ENCODE data around the gene SLC25A23. TPM values are rescaled to one million over a fixed set of nuclear protein-coding genes. Genes with fewer than 3 reads are reported as not detected.

The SLC25A23 gene
- total RNA-seq, 1 experiment from 2014 or later = 67.6 TPM

DNA sequence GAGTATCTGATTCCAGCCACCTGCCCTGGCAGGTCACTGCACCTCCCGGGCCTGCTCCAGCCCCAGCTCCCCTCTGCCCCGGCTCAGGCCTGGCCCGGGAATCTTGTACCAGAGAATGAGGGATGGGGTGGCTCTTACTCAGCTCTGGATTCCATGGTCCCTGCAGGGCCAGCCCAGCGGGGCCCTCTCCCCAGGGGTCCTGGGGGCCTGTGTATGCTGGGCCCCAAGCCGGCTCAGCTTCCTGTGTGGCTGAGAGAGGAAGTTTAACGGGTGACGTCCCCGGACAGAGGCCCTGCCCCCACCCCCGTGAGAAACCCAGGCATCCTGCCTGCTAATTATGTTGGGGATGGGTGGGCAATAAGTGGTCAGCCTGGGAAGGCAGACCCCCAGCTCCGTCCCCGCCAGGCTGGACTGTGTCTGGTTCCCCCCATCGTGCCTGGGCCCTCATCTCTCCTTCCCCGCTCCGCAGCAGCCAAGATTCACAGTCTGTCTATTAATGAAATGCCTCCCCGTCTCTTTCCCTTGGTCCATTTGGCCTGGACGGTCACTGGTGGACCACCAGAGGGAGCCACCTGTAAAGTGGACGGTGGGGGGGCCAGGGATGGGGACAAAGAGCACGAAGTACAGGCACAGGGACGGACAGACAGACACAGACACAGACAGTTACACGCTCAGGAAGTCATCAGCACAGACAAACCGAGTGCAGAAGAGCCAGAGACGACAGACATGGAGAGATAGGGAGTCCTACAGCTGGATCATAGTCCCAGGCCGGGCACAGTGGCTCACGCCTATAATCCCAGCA, 22.1 kb upstream of the SLC25A23 start, which contains the start of gene DENND1C:
Gene DENND1C (minus strand): TSS at position 247 of the 802 bp plus-strand sequence. CDS start 92 bp downstream, at position 155.
- Mint-ChIP-seq H3K27ac (ENCODE audit: unreplicated experiment) (no peak within 1 kb of the TSS), H3K36me3 (ENCODE audit: insufficient read depth, unreplicated experiment) (no peaks in the 10 kb centered on the region), H3K27me3 (ENCODE audit: unreplicated experiment) (peaks cover 18% of the 10 kb centered on the region), H3K4me1 (ENCODE audit: low read depth, unreplicated experiment) (no peaks in the 10 kb centered on the region), H3K9me3 (ENCODE audit: low read depth, unreplicated experiment) (no peaks in the 10 kb centered on the region), H3K4me3 (ENCODE audit: low read depth, unreplicated experiment) (no peak within 1 kb of the TSS)
- intact Hi-C loops (cut with micrococcal nuclease; ENCODE audit: unreplicated experiment) = no loop called here
- CTCF ChIA-PET = no interaction called here
- BruUV-seq (replicated peaks) = no TSS peak
- DNase-seq = peak; percentile 43
- TF ChIP-seq, protein P1, sequence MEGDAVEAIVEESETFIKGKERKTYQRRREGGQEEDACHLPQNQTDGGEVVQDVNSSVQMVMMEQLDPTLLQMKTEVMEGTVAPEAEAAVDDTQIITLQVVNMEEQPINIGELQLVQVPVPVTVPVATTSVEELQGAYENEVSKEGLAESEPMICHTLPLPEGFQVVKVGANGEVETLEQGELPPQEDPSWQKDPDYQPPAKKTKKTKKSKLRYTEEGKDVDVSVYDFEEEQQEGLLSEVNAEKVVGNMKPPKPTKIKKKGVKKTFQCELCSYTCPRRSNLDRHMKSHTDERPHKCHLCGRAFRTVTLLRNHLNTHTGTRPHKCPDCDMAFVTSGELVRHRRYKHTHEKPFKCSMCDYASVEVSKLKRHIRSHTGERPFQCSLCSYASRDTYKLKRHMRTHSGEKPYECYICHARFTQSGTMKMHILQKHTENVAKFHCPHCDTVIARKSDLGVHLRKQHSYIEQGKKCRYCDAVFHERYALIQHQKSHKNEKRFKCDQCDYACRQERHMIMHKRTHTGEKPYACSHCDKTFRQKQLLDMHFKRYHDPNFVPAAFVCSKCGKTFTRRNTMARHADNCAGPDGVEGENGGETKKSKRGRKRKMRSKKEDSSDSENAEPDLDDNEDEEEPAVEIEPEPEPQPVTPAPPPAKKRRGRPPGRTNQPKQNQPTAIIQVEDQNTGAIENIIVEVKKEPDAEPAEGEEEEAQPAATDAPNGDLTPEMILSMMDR (IDR thresholded peaks at IDR 0.05; ENCODE audit: unreplicated experiment) = peak; percentile 53

DNA sequence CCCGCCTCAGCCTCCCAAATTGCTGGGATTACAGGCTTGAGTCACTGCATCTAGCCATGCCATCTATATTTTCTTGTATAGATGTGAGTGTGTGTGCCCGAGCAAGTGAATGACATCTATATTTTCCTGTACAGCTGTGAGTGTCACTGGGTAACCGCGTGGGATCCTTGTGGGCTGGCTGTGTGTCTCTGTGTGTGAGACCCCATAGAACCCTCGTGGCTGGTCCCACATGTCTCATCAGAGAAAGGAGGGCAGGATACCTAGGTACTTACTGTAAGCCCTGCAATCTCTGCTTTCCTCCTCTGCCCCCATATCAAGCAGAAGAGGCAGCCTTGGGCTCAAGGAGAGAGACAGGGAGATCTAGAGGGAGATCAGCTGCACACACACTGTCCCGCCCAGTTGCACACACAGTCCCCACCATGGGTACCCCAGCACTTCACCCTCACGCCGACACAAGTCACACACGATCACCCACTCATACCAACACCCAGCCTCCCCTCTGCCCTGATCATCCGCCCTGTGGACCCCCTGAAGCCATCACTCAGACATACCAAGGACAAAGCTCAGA, 21.3 kb upstream of the SLC25A23 start:
- DNase-seq = no peak
- H3K27me3 Mint-ChIP-seq (ENCODE audit: unreplicated experiment) = peaks cover 18% of the 10 kb centered on the region
- TF ChIP-seq, protein P1 (IDR thresholded peaks at IDR 0.05; ENCODE audit: unreplicated experiment) = no peak
- intact Hi-C loops (cut with micrococcal nuclease; ENCODE audit: unreplicated experiment) = no loop called here
- BruUV-seq (replicated peaks) = no TSS peak
- no peak overlapping the region for H3K4me3 Mint-ChIP-seq (ENCODE audit: low read depth, unreplicated experiment)
- H3K4me1 Mint-ChIP-seq (ENCODE audit: low read depth, unreplicated experiment) = no peaks in the 10 kb centered on the region
- H3K27ac Mint-ChIP-seq (ENCODE audit: unreplicated experiment) = no peak overlapping the region
- peaks cover 5% of the 10 kb centered on the region for H3K36me3 Mint-ChIP-seq (ENCODE audit: insufficient read depth, unreplicated experiment)
- CTCF ChIA-PET = no interaction called here
- H3K9me3 Mint-ChIP-seq (ENCODE audit: low read depth, unreplicated experiment) = no peaks in the 10 kb centered on the region

DNA sequence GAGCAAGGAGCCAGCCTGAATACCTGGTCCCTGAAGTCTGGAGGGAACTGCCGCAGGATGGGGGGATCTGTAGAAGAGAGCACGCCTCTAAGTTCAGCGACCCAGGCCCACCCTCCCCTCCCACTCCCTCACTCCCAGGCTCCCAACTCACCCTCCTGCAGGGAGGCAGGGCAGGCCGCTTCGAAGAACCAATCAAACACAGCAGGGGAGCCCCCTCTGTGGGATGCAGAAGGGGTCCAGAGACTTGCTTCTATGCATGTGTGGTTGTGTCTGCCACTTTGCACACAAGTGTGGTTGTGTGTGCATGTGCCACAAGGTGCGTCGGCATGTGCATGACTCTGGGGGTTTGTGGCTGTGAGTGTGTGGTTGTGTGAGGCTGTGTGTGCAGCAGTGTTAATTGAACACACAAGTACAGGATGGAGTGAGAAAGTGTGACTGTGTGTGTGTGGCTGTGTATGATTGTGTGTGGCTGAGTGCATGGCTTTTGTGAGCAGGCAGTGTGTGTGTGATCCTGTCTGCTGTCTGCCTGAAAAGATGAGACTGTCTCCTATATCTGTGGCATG, 20.3 kb upstream of the SLC25A23 start:
- CTCF ChIA-PET = no interaction called here
- Mint-ChIP-seq H3K36me3 (ENCODE audit: insufficient read depth, unreplicated experiment) (peaks cover 5% of the 10 kb centered on the region), H3K27me3 (ENCODE audit: unreplicated experiment) (peaks cover 18% of the 10 kb centered on the region), H3K27ac (ENCODE audit: unreplicated experiment) (no peak overlapping the region), H3K4me1 (ENCODE audit: low read depth, unreplicated experiment) (no peaks in the 10 kb centered on the region), H3K9me3 (ENCODE audit: low read depth, unreplicated experiment) (no peaks in the 10 kb centered on the region), H3K4me3 (ENCODE audit: low read depth, unreplicated experiment) (no peak overlapping the region)
- TF ChIP-seq, protein P1 (IDR thresholded peaks at IDR 0.05; ENCODE audit: unreplicated experiment) = no peak
- no peak for DNase-seq
- no TSS peak for BruUV-seq (replicated peaks)
- intact Hi-C loops (cut with micrococcal nuclease; ENCODE audit: unreplicated experiment) = no loop called here

DNA sequence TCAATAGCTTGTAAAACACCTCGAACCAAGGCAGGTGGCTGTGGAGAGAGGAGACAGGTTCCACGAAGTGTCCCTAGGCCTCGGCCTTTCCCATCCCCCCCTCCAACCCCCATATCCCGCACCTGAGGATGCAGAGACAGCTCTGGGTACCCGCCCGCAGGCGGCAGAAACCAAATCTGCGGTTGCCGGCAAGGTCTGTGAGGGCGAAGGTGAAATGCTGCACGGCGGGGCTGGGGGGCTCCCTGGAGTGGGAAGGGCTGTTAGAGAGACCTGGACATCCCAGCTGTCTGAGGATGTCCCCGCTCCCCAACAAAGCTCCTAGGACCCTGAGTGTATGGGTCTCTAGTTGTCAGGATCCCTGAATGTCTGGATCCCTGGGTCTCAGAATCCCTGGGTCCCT, 19.2 kb upstream of the SLC25A23 start:
- no TSS peak for BruUV-seq (replicated peaks)
- Mint-ChIP-seq H3K27ac (ENCODE audit: unreplicated experiment) (no peak overlapping the region), H3K27me3 (ENCODE audit: unreplicated experiment) (peaks cover 18% of the 10 kb centered on the region), H3K4me1 (ENCODE audit: low read depth, unreplicated experiment) (peaks cover 3% of the 10 kb centered on the region), H3K9me3 (ENCODE audit: low read depth, unreplicated experiment) (no peaks in the 10 kb centered on the region), H3K4me3 (ENCODE audit: low read depth, unreplicated experiment) (no peak overlapping the region), H3K36me3 (ENCODE audit: insufficient read depth, unreplicated experiment) (peaks cover 5% of the 10 kb centered on the region)
- DNase-seq = no peak
- intact Hi-C loops (cut with micrococcal nuclease; ENCODE audit: unreplicated experiment) = no loop called here
- TF ChIP-seq, protein P1 (IDR thresholded peaks at IDR 0.05; ENCODE audit: unreplicated experiment) = no peak
- CTCF ChIA-PET = no interaction called here

Data from Calu3 (cell line).